SK-N-SH (cell line): Measurements from ENCODE around the gene LPCAT3.

Experiments used
- EP300 ChIP-seq, 2 experiments: IDR thresholded peaks; 2 replicates each; pipeline versions ENCODE4 v1.4.0 to v1.6.1; 2012; ENCODE audit warnings: borderline replicate concordance in 1 of 2, low read depth in 1 of 2, low read length in 1 of 2
- EZH2phosphoT487 ChIP-seq: fragments of 200-600 bp; sonication (generic); IDR thresholded peaks from 2 replicates; pipeline ENCODE4 v1.6.1; 2017; ENCODE audit warnings: low read depth, mixed run types, mild to moderate bottlenecking, antibody characterized with exemption, moderate library complexity, borderline replicate concordance
- FOXM1 ChIP-seq: IDR thresholded peaks from 2 replicates; pipeline ENCODE4 v1.4.0; 2012; ENCODE audit warnings: low read depth, mild to moderate bottlenecking
- NFIC ChIP-seq: IDR thresholded peaks from 2 replicates; pipeline ENCODE4 v1.4.0; 2012; ENCODE audit warnings: borderline replicate concordance
- RCOR1 ChIP-seq: fragments of 150-350 bp; IDR thresholded peaks from 2 replicates; pipeline ENCODE4 v1.6.1; 2017; ENCODE audit warnings: antibody characterized with exemption, low read length
- RFX5 ChIP-seq: IDR thresholded peaks from 2 replicates; pipeline ENCODE4 v1.6.1; 2012; ENCODE audit warnings: mild to moderate bottlenecking, improper control_type of control experiment, low read length
- YY1 ChIP-seq: IDR thresholded peaks from 2 replicates; pipeline ENCODE4 v1.4.0; 2012; ENCODE audit warnings: low read depth, mild to moderate bottlenecking
- TF ChIP-seq, protein P1 (sequence below): fragments of 200-600 bp; sonication (generic); IDR thresholded peaks from 2 replicates; pipeline ENCODE4 v1.6.1; 2017; ENCODE audit warnings: antibody characterized with exemption, mild to moderate bottlenecking, moderate library complexity
- TF ChIP-seq, protein P2 (sequence below): IDR thresholded peaks from 2 replicates; pipeline ENCODE4; 2012
- TF ChIP-seq, protein P3 (sequence below): fragments of 150-350 bp; IDR thresholded peaks from 2 replicates; pipeline ENCODE4 v1.6.1; 2017; ENCODE audit warnings: antibody characterized with exemption, low read length, low read depth, borderline replicate concordance

DNA sequence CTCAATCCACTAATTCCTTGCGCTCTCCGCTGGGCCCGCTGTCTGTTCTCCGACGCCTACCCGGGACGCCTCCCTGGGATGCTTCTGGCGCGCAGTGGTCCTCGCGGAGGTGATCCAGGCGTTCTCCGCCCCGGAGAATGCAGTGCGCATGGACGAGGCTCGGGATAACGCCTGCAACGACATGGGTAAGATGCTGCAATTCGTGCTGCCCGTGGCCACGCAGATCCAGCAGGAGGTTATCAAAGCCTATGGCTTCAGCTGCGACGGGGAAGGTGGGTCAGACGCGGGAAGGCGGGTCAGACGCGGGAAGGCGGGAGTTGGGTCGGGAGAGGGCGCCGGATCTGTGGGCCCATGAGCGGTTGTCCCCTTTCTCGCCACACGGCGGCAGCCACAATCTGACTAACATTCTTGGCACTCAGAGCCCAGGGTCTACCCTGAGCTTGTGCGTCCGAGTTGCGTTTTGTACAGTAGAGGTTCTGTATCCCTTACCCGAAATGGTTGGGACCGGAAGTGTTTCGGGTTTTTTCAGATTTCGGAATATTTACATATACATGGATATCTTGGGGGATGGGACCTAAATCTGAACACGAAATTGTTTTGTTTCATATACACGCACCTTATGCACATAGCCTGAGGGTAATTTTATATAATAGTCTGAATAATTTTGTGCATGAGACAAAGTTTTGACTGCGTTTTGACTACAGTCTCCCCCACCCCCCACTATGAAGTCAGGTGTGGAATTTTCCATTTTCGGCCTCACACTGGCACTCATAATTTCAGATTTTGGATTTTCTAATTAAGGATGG, 73.7 kb downstream of the LPCAT3 start:
- TF ChIP-seq EZH2phosphoT487 (no peak), EP300 (IDR thresholded peaks at IDR 0.05; ENCODE audit: borderline replicate concordance in 1 of 2, low read depth in 1 of 2, low read length in 1 of 2) (no peak), RFX5 (0 out of 2 replicates have a peak, but pooled peaks have one; percentile 8), RCOR1 (peak; percentile 31; the same call in 1 of the 2 replicates), FOXM1 (no peak), NFIC (peak; percentile 51), YY1 (0 out of 2 replicates have a peak, but pooled peaks have one; percentile 33)
- TF ChIP-seq, protein P1, sequence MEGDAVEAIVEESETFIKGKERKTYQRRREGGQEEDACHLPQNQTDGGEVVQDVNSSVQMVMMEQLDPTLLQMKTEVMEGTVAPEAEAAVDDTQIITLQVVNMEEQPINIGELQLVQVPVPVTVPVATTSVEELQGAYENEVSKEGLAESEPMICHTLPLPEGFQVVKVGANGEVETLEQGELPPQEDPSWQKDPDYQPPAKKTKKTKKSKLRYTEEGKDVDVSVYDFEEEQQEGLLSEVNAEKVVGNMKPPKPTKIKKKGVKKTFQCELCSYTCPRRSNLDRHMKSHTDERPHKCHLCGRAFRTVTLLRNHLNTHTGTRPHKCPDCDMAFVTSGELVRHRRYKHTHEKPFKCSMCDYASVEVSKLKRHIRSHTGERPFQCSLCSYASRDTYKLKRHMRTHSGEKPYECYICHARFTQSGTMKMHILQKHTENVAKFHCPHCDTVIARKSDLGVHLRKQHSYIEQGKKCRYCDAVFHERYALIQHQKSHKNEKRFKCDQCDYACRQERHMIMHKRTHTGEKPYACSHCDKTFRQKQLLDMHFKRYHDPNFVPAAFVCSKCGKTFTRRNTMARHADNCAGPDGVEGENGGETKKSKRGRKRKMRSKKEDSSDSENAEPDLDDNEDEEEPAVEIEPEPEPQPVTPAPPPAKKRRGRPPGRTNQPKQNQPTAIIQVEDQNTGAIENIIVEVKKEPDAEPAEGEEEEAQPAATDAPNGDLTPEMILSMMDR: peak; percentile 76
- TF ChIP-seq, protein P2, sequence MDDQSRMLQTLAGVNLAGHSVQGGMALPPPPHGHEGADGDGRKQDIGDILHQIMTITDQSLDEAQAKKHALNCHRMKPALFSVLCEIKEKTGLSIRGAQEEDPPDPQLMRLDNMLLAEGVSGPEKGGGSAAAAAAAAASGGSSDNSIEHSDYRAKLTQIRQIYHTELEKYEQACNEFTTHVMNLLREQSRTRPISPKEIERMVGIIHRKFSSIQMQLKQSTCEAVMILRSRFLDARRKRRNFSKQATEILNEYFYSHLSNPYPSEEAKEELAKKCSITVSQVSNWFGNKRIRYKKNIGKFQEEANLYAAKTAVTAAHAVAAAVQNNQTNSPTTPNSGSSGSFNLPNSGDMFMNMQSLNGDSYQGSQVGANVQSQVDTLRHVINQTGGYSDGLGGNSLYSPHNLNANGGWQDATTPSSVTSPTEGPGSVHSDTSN: no peak; the same call in 1 of the 2 replicates
- TF ChIP-seq, protein P3, sequence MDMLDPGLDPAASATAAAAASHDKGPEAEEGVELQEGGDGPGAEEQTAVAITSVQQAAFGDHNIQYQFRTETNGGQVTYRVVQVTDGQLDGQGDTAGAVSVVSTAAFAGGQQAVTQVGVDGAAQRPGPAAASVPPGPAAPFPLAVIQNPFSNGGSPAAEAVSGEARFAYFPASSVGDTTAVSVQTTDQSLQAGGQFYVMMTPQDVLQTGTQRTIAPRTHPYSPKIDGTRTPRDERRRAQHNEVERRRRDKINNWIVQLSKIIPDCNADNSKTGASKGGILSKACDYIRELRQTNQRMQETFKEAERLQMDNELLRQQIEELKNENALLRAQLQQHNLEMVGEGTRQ: no peak
